Activated T-helper 9 cell treated with anti-CD3 and anti-CD28 coated beads, Interleukin-2, amount 50 U/mL, for 16 hours (primary cell): ENCODE results near the gene ELOA.

Experiments used
- DNase-seq: peaks from one replicate; pipeline ENCODE4 v3.0.0-alpha.2; 2020; ENCODE audit warnings: low read depth

Gene ELOA, protein sequence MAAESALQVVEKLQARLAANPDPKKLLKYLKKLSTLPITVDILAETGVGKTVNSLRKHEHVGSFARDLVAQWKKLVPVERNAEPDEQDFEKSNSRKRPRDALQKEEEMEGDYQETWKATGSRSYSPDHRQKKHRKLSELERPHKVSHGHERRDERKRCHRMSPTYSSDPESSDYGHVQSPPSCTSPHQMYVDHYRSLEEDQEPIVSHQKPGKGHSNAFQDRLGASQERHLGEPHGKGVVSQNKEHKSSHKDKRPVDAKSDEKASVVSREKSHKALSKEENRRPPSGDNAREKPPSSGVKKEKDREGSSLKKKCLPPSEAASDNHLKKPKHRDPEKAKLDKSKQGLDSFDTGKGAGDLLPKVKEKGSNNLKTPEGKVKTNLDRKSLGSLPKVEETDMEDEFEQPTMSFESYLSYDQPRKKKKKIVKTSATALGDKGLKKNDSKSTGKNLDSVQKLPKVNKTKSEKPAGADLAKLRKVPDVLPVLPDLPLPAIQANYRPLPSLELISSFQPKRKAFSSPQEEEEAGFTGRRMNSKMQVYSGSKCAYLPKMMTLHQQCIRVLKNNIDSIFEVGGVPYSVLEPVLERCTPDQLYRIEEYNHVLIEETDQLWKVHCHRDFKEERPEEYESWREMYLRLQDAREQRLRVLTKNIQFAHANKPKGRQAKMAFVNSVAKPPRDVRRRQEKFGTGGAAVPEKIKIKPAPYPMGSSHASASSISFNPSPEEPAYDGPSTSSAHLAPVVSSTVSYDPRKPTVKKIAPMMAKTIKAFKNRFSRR

DNA sequence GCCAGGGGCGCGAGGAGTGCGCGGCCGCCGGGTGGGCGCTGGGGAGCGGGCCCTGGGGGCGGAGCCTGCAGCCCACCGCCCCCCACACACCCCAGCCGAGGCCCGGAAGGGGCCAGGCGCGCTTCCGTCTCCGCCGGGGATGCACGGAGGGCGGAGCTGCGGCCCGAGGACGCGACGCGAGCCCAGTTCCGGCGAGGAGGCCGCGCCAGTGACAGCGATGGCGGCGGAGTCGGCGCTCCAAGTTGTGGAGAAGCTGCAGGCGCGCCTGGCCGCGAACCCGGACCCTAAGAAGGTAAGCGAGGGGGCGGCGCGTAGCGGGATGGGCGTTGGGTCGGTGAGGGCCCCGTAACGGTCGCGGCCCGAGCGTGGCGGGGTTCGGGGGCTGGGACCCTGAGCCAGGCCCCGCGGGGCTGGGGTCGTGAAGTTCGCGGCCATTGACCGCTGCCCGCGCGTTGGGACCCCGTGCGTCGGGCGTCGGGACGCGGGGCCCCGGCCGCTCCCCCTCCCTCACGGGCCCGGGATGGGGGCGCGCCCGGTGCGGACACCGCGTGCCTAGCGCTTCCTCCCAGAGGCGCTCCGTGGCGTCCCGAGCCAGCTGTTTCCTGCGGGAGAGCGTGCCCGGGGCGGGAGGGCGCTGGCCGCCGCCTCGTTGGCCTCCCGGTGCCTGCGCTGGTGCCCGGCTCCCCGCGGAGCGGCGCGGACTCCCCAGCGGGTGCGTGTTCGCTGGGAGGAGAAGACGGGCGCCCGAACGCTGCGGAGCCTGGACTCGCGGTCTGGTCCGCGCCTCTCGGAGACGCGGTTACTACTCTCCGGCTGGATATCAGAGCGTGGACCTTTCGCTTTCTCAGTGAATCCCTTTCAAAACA lies at the start of gene ELOA:
ELOA (plus strand) TSS at position 185 of the 866 bp plus-strand sequence; CDS start at position 218, 33 bp downstream.
- DNase-seq = peak; percentile 69

DNA sequence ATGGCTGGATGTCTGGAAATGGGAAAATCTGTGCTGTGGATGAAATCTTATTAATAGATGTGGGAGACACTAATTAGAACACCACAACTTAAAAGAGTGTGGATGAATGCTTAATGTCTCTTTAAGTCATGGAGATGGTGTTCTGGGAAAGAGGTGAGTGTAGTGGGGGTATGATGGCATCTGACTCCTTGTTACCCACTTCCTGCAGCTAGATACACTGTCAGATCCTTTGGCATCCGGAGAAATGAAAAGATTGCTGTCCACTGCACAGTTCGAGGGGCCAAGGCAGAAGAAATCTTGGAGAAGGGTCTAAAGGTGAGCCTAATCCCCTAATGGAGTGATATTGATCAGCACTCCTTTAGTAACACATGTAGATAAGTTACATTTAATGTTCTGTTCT lies 49.7 kb upstream of the ELOA start:
- DNase-seq = no peak

DNA sequence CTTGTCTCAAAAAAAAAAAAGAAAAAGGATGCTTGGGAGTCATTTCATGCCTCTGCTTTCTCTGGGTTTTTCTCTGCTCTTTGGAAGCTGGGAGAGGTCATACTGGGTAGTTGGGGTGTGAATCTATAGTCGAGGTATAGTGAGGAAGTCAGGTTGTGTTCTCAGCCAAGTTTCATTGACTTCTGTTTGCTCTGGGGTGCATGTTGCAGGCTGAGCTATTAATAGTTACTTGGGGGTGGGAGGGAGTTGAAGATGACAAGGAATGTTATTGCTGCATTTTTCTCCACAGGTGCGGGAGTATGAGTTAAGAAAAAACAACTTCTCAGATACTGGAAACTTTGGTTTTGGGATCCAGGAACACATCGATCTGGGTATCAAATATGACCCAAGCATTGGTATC lies 48.9 kb upstream of the ELOA start:
- no peak for DNase-seq

DNA sequence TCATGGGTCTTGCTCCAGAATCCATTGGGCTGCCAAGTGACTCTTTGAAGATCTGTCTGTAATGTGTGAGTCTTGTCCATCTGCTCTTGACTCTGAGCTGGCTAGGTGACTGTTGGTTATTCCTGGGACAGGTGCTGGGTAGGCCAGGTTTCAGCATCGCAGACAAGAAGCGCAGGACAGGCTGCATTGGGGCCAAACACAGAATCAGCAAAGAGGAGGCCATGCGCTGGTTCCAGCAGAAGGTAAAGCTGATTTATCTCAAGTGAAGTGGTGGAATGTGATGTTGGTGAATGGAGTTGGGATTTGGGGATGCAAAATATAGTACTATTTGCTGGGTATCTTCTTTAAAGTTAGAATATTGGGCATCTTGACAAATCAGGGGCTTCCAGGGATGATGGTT lies 47.6 kb upstream of the ELOA start:
- no peak for DNase-seq

DNA sequence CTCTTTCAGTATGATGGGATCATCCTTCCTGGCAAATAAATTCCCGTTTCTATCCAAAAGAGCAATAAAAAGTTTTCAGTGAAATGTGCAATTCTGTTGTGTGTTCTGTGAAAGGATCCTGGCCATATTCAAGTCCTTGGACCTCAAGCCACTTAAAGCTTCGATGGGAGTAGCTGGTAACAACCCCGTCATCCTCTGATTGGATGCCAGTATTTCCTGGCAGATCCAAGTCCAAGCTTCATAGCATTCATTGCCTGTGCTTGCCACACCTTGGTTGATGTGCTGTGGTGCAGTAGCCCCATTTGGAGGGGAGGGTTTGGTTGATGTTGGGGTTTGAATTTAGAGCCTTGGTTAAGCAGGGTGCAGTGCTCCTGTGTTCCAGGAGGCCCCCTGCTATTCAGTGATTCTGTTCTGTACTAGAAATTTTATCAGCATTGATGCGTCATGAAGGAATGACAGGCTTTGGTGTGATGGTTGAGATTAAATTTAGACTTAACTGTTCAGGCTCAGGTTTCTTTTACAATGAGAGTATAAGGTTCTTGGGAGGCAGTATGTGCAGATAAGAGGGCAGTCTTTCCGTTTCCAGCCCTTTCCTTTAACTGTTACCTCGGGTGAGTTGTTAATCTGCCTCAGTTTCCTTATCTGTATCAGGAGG lies 46.8 kb upstream of the ELOA start:
- DNase-seq = no peak

DNA sequence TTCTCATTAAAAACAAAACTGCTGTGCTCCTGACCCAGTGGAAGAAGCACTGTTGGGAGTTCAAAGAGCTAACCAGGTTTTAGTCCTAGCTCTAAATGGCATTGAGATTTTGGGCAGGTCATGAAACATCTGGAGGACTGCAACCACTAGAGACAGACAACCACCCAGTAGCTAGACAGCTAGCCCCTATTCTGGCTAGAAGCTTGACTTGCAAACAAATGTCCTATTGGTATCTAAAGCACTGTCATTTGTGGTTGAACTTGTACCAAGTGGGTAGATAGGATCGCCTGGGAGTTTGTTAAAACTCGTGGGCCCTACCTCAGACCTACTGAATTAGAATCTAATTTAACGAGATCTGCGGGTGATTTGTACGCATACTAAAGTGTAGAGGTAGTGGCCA lies 44.8 kb upstream of the ELOA start:
- no peak for DNase-seq

DNA sequence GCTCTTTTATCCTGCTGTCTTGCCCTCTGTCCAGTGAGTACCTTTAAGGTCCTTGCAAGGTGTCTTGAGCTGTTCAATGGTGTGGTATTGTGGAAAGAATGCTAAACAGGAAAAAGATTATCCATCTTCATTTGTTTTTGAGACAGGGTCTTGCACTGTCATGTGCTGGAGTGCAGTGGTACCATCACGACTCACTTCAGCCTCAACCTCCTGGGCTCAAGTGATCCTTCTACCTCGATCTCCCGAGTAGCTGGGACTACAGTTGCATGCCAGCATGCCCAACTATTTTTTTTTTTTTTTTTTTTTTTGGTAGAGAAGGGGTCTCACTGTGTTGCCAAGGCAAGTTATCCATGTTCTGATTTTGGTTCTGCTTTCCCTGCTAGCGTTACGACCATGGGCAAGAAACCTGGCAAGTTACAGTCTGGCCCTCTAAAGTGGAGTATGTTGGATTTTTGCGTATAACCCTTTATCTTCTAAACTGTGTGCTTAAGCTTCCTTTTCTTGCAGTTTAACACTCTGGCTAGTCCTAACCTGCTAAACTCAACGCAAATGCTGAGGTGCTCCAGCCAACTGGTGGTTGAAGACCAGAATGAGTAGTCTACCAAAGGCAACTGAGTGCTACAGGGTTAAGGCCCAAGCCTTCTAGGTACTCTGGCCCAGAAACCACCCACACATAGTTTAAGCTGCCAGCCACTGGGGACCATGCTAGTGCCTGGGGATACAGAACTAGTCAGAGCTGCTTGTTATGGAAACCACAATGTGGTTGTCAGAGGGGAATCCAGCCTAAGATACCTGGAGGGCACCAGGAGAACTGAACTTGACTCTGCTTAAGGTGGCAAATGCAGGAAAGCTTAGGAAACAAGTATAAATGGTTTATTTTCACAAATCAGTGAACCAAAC lies 43.7 kb upstream of the ELOA start:
- DNase-seq = no peak

DNA sequence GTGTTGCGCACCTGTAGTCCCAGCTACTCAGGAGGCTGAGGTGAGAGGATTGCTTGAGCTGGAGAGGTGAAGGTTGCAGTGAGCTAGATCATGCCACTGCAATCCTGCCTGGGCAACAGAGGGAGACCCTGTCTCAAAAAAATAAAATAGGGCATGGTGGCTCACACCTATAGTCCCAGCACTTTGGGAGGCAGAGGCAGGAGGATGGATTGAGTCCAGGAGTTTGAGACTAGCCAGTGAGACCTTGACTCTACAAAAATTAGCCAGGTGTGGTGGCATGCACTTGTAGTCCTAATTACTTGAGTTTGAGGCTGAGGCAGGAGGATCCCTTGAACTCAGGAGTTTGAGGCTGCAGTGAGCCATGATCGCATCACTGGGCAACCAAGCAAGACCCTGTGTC lies 42.0 kb upstream of the ELOA start:
- no peak for DNase-seq

DNA sequence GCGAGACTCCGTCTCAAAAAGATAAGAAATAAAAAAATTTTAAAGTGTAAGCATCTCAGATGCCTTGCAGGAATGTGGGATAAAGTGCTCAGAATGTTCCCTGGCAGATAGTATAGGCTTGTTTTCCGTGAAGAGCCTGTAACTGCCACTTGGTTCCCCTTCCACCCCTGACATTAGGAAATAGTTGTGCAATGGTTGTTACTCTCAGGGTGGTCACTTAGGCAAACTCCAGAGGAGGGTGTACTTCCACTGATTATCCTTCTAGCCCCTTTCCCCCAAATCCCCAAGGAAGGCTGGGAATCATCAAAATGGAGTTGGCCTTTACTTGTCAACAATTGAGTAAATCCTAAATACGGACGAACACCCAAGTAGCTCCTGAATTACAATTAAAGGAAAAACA lies 41.3 kb upstream of the ELOA start:
- no peak for DNase-seq

DNA sequence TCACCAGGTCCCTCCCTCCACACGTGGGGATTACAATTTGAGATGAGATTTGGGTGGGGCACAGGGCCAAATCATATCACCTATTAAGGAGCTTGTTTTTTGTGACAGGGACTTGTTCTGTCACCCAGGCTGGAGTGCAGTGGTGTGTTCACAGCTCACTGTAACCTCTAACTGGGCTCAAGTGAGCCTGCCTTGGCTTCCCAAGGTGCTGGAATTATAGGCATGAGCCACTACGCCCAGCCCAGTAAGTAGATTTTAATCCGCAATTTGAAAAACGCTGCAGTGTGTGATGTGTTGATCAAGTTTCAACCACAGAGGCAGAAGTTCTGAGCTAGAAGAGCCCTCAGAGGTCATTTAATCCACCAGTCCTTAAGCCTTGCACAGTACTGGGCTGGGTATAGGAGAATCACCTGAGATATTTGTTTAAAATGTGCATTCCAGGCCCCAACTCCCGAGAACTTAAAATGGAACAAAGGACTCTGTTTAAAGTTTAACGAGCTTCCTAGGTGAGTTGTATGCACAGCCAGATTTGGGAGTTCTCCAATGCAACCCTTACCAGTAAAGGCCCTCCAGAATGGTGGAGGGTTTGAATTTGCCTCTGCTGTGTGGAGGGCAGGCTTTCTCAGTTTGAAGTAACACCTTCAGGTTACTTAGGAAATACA lies 38.3 kb upstream of the ELOA start:
- DNase-seq = no peak

DNA sequence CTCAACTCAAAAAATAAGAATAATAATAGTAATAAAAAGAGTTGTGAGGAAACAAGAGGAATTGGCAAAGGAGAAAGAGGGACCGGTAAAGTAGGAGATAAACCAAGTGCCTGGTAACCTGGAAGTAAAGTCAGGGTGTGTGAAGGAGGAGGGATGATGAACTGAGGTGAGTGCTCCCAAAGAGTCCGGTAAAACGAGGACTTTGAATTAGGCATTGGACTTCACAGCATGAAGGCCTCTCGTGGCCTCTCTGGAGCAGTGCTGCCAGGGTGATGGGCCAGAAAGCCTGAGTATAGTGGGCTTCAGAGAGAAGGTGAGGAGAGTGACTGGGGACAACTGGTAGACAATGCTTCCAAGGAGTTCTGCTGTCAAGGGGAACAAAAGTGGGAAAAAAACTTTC lies 34.0 kb upstream of the ELOA start:
- DNase-seq = no peak

DNA sequence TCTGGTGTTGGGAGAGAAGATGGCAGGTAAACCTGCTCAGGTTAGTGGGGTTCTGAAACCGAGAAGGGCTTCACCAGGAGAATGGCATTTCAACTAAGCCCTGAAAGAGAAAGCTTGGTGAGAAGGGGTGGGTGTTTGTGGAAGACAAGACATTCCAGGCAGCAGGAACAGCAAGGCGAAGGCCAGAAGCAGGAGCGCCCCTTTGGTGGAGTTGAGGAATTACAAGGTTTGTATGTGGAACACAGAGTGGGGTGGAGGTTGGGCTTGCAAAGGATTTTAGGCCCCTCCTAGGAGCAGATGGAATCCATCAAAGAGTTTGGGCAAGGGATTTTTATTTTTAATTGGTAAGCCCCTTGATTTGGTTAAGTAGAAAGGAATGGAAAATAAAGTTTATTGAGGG lies 24.8 kb upstream of the ELOA start:
- no peak for DNase-seq

DNA sequence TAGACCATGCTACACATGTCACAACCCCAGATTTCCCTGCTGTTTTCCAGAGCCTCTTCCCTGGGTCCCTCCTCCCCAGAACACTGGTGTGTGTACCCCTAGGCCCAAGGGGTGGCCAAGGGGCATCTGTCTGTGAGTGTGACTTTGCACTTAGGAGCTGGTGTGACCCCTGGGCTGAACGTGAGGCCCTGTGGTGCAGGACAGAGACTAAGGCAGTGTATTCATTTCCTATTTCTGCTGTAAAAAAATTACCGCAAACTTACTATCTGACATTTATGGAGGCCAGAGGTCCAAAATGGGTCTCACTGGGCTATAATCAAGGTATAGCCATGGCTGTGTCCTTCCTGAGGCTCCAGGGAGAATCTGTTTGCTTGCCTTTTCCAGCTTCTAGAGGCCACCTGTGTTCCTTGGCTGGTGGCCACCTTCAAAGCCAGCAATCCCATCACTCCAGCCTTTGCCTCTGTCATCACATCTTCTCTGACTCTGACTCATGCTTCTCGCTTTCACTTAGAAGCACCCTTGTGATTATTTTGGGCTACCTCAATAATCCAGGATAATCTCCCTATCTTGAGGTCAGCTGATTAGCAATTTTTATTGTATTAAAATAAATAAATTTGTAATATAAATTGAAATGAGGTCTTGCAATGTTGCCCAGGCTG lies 24.0 kb upstream of the ELOA start:
- DNase-seq = no peak

DNA sequence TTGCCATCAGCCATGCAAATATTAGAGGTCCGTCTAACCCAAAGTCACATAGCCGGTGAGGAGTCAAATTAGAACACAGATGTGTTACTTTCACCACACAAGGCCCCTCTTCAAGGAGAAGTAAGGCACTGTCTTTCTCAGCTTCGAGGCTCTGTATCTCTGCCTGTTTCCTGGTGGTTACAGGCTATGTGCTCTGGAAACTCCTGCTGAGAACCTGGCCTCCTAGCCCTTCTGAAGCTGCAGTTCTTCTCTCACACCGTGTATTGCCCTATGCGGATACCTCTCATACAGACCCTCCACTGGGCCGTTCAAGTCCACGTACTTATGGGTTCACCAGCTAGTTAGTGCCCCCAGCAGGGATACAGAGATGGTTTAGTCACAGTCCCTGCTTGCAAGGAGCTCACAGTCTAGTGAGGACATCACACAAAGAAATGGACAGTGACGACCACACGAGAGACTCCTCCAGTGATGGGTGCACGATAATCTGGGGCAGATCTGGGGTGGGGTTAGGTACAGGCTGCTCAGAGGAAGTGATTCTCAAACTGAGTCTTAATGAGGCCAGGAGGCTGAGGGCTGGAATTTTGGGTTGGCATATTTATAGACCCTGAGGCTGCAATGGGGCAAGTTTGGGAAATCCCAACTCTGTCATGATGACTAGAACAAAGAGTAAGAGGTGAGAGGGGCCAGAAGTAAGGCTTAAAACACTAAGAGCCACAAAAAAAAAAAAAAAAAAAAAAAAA lies 22.8 kb upstream of the ELOA start:
- peak; percentile 6 for DNase-seq

DNA sequence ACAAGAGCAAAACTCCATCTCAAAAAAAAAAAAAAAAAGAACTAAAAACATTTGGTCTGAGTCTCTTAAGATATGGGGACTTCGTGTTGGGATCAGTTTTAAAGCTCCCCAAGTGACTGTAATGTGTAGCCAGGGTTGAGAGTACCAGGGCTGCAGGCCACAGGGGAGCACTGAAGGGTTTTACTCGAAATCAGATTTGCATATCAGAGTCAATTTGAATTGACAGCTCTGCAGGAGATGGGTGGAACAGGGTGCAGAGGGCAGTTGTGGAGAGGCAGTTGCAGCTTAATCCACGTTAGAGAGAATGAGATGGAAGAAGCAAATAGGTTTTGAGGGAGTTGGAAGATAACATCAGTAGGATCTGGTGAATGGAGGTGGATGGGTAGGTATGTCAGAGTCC lies 20.6 kb upstream of the ELOA start:
- DNase-seq = no peak

DNA sequence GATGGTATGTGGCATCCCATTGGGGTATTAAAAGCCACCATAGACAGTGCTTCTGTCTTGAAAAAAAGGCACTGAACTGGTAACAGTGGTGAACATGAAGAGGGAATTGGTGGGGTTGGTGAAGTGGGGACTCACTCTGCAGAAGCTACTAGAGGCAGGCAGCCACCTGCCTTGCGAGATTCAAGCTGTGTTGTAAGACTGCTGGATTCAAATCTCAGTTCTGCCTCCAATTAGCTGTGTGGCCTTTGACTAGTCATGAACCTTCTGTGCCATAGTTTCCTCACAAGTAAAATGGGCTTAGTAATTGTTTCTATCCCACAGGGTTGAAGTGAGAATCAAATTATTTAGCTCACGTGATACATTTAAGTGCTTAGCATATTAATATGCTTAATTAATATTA lies 16.6 kb upstream of the ELOA start:
- DNase-seq = no peak

DNA sequence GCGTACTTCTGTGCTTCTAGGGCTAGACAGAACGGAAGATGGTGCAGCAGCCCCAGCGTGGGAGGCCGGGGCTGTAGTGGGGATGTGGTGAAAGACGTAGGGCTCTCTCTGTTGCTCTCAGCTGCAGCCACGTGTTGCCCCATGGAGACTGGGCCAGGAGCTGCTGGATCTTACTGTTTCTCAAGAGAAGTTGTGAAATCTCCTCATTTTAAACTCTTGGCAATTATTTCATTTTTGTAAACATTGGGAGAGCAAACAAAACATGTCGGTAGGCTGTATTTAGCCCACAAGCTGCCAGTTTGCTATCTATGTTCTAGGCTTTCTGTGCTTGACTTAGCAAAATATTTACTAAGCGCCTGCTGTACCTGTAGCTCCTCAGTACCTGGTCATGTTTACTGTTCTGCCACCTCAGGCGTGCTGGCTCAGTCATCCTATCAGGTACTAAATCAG lies 15.9 kb upstream of the ELOA start:
- no peak for DNase-seq

DNA sequence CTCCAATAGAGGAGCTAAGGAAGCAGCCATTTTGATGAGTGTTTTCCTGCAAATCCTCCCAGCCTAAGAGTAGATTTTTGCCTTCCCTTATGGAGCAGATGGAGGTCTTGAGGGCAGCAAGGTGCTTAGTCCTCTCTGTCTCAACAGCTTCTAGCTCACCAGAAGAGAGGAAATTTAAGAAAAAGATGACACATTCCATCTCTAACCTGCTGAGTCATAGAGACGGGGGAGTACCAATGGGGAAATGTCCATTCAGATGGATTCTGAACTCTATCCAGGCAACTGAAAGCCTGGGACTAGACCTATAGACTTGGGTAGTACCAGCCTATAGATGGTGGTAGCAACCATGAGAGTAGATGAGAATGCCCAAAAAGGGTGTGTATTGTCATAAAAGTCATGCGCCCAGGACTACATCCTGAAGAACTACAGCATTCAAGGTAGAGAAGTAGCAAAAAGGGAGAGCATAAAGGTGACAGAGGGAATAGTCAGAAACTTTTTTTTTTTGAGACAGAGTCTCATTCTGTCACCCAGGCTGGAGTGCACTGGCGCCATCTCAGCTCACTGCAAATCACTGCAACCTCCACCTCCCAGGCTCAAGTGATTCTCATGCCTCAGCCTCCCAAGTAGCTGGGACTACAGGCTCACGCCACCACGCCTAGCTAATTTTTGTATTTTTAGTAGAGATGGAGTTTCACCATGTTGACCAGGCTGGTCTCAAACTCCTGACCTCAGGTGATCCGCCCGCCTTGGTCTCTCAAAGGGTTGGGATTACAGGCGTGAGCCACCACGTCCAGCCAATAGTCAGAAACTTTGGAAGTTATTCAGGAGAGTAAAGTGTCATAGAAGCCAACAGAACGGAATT lies 10.7 kb upstream of the ELOA start:
- no peak for DNase-seq
